ENCODE results near the gene PEX13. TPM values are rescaled to one million over a fixed set of nuclear protein-coding genes. Genes with fewer than 3 reads are reported as not detected.
"Not testable (repeated sequence)": the region's sequence is repeated elsewhere in the genome, so short reads cannot be mapped to it uniquely, and the experiment has no call there.

The PEX13 gene
- polyA plus RNA-seq, 4 donors = 10.3 to 28.8 (median 12.1) TPM

GRCh38 chr2:61023670-61024069 is 6.2 kb downstream of the PEX13 start:
- Histone ChIP-seq H3K27me3 (ENCODE audit: control insufficient read depth in 3 of 3, insufficient read depth in 3 of 3, low read length in 3 of 3) (no peaks in the 10 kb centered on the region), H3K4me3 (ENCODE audit: low read depth in 1 of 3, low read length in 3 of 3) (no peak overlapping the region), H3K9me3 (ENCODE audit: control insufficient read depth in 2 of 2, insufficient read depth in 1 of 2, low read depth in 1 of 2, low read length in 1 of 2) (peaks cover 0 to 16% of the 10 kb centered on the region in 2 donors), H3K27ac (ENCODE audit: low read depth in 1 of 3, low read length in 2 of 3) (no peak overlapping the region), H3K36me3 (ENCODE audit: control insufficient read depth in 3 of 3, insufficient read depth in 2 of 3, low read depth in 1 of 3, low read length in 3 of 3) (peaks cover 0 to 42% (median 9%) of the 10 kb centered on the region in 3 donors), H3K4me1 (ENCODE audit: control insufficient read depth in 3 of 3, insufficient read depth in 2 of 3, low read depth in 1 of 3, low read length in 2 of 3) (peaks cover 0 to 3% (median 0%) of the 10 kb centered on the region in 3 donors)
- DNase-seq (no peak), FAIRE-seq (no peak)
- 84 to 96% (median 87%) methylated on average over 4 of the region's 4 CpGs for WGBS, 3 donors

- DNase-seq = no peak
- Histone ChIP-seq H3K4me1 (ENCODE audit: control insufficient read depth in 3 of 3, insufficient read depth in 2 of 3, low read depth in 1 of 3, low read length in 2 of 3) (no peaks in the 10 kb centered on the region), H3K9me3 (ENCODE audit: control insufficient read depth in 2 of 2, insufficient read depth in 1 of 2, low read depth in 1 of 2, low read length in 1 of 2) (peaks cover 1 to 11% of the 10 kb centered on the region in 2 donors), H3K4me3 (ENCODE audit: low read depth in 1 of 3, low read length in 3 of 3) (no peak overlapping the region), H3K36me3 (ENCODE audit: control insufficient read depth in 3 of 3, insufficient read depth in 2 of 3, low read depth in 1 of 3, low read length in 3 of 3) (peaks cover 6 to 38% (median 23%) of the 10 kb centered on the region in 3 donors), H3K27ac (ENCODE audit: low read depth in 1 of 3, low read length in 2 of 3) (no peak overlapping the region), H3K27me3 (ENCODE audit: control insufficient read depth in 3 of 3, insufficient read depth in 3 of 3, low read length in 3 of 3) (no peaks in the 10 kb centered on the region)
- no peak for FAIRE-seq
- WGBS, 3 donors = 95 to 98% (median 97%) methylated on average over 3 of the region's 3 CpGs
These were observed 12.0 kb downstream of the PEX13 start for GRCh38 chr2:61029533-61029932.

- H3K27ac ChIP-seq (ENCODE audit: low read depth in 1 of 3, low read length in 2 of 3); H3K27me3 ChIP-seq (ENCODE audit: control insufficient read depth in 3 of 3, insufficient read depth in 3 of 3, low read length in 3 of 3); H3K4me1 ChIP-seq (ENCODE audit: control insufficient read depth in 3 of 3, insufficient read depth in 2 of 3, low read depth in 1 of 3, low read length in 2 of 3); H3K4me3 ChIP-seq (ENCODE audit: low read depth in 1 of 3, low read length in 3 of 3); DNase-seq; FAIRE-seq: not testable (repeated sequence)
- Histone ChIP-seq H3K36me3 (ENCODE audit: control insufficient read depth in 3 of 3, insufficient read depth in 2 of 3, low read depth in 1 of 3, low read length in 3 of 3) (peaks cover 6 to 31% (median 19%) of the 10 kb centered on the region in 3 donors), H3K9me3 (ENCODE audit: control insufficient read depth in 2 of 2, insufficient read depth in 1 of 2, low read depth in 1 of 2, low read length in 1 of 2) (peaks cover 1 to 23% of the 10 kb centered on the region in 2 donors)
- 94 to 97% (median 97%) methylated on average over 9 of the region's 9 CpGs for WGBS, 3 donors
These were observed 17.1 kb downstream of the PEX13 start for GRCh38 chr2:61034592-61034991.

- WGBS, 3 donors = 96 to 100% (median 98%) methylated on average over 2 of the region's 2 CpGs
- FAIRE-seq; H3K27ac ChIP-seq (ENCODE audit: low read depth in 1 of 3, low read length in 2 of 3); H3K4me1 ChIP-seq (ENCODE audit: control insufficient read depth in 3 of 3, insufficient read depth in 2 of 3, low read depth in 1 of 3, low read length in 2 of 3); H3K27me3 ChIP-seq (ENCODE audit: control insufficient read depth in 3 of 3, insufficient read depth in 3 of 3, low read length in 3 of 3); DNase-seq; H3K4me3 ChIP-seq (ENCODE audit: low read depth in 1 of 3, low read length in 3 of 3): not testable (repeated sequence)
- Histone ChIP-seq H3K9me3 (ENCODE audit: control insufficient read depth in 2 of 2, insufficient read depth in 1 of 2, low read depth in 1 of 2, low read length in 1 of 2) (peaks cover 1 to 23% of the 10 kb centered on the region in 2 donors), H3K36me3 (ENCODE audit: control insufficient read depth in 3 of 3, insufficient read depth in 2 of 3, low read depth in 1 of 3, low read length in 3 of 3) (peaks cover 3 to 24% (median 10%) of the 10 kb centered on the region in 3 donors)
These were observed 19.1 kb downstream of the PEX13 start for GRCh38 chr2:61036643-61037042.

GRCh38 chr2:61042807-61043206 is 25.3 kb downstream of the PEX13 start:
- 76 to 90% (median 85%) methylated on average over 3 of the region's 3 CpGs for WGBS, 3 donors

GRCh38 chr2:61044636-61045035 is 27.1 kb downstream of the PEX13 start:
- Histone ChIP-seq H3K27me3 (ENCODE audit: control insufficient read depth in 3 of 3, insufficient read depth in 3 of 3, low read length in 3 of 3) (no peaks in the 10 kb centered on the region), H3K9me3 (ENCODE audit: control insufficient read depth in 2 of 2, insufficient read depth in 1 of 2, low read depth in 1 of 2, low read length in 1 of 2) (no peaks in the 10 kb centered on the region), H3K4me1 (ENCODE audit: control insufficient read depth in 3 of 3, insufficient read depth in 2 of 3, low read depth in 1 of 3, low read length in 2 of 3) (no peaks in the 10 kb centered on the region), H3K27ac (ENCODE audit: low read depth in 1 of 3, low read length in 2 of 3) (no peak overlapping the region), H3K4me3 (ENCODE audit: low read depth in 1 of 3, low read length in 3 of 3) (no peak overlapping the region), H3K36me3 (ENCODE audit: control insufficient read depth in 3 of 3, insufficient read depth in 2 of 3, low read depth in 1 of 3, low read length in 3 of 3) (peaks cover 3 to 19% (median 6%) of the 10 kb centered on the region in 3 donors)
- 71 to 81% (median 72%) methylated on average over 4 of the region's 4 CpGs for WGBS, 3 donors
- DNase-seq = no peak
- FAIRE-seq = no peak

More at GRCh38 chr2:61042807-61043206, 25.3 kb downstream of the PEX13 start:
- H3K9me3 ChIP-seq (ENCODE audit: control insufficient read depth in 2 of 2, insufficient read depth in 1 of 2, low read depth in 1 of 2, low read length in 1 of 2) = no peaks in the 10 kb centered on the region
- H3K36me3 ChIP-seq (ENCODE audit: control insufficient read depth in 3 of 3, insufficient read depth in 2 of 3, low read depth in 1 of 3, low read length in 3 of 3) = peaks cover 2 to 12% (median 3%) of the 10 kb centered on the region in 3 donors
- H3K27ac ChIP-seq (ENCODE audit: low read depth in 1 of 3, low read length in 2 of 3) = no peak overlapping the region
- FAIRE-seq = no peak
- H3K4me1 ChIP-seq (ENCODE audit: control insufficient read depth in 3 of 3, insufficient read depth in 2 of 3, low read depth in 1 of 3, low read length in 2 of 3) = no peaks in the 10 kb centered on the region
- no peaks in the 10 kb centered on the region for H3K27me3 ChIP-seq (ENCODE audit: control insufficient read depth in 3 of 3, insufficient read depth in 3 of 3, low read length in 3 of 3)
- no peak for DNase-seq
- H3K4me3 ChIP-seq (ENCODE audit: low read depth in 1 of 3, low read length in 3 of 3) = no peak overlapping the region

- Histone ChIP-seq H3K27me3 (ENCODE audit: control insufficient read depth in 3 of 3, insufficient read depth in 3 of 3, low read length in 3 of 3) (no peaks in the 10 kb centered on the region), H3K4me3 (ENCODE audit: low read depth in 1 of 3, low read length in 3 of 3) (no peak overlapping the region), H3K36me3 (ENCODE audit: control insufficient read depth in 3 of 3, insufficient read depth in 2 of 3, low read depth in 1 of 3, low read length in 3 of 3) (peaks cover 3 to 19% (median 6%) of the 10 kb centered on the region in 3 donors), H3K4me1 (ENCODE audit: control insufficient read depth in 3 of 3, insufficient read depth in 2 of 3, low read depth in 1 of 3, low read length in 2 of 3) (no peaks in the 10 kb centered on the region), H3K9me3 (ENCODE audit: control insufficient read depth in 2 of 2, insufficient read depth in 1 of 2, low read depth in 1 of 2, low read length in 1 of 2) (no peaks in the 10 kb centered on the region), H3K27ac (ENCODE audit: low read depth in 1 of 3, low read length in 2 of 3) (no peak overlapping the region)
- no peak for FAIRE-seq
- 72 to 92% (median 90%) methylated on average over 2 of the region's 2 CpGs for WGBS, 3 donors
- DNase-seq = no peak
These were observed 27.7 kb downstream of the PEX13 start for GRCh38 chr2:61045226-61045625.

GRCh38 chr2:61045999-61046398 is 28.5 kb downstream of the PEX13 start:
- 51 to 73% (median 70%) methylated on average over 4 of the region's 4 CpGs for WGBS, 3 donors
- Histone ChIP-seq H3K4me1 (ENCODE audit: control insufficient read depth in 3 of 3, insufficient read depth in 2 of 3, low read depth in 1 of 3, low read length in 2 of 3) (no peaks in the 10 kb centered on the region), H3K4me3 (ENCODE audit: low read depth in 1 of 3, low read length in 3 of 3) (no peak overlapping the region), H3K27ac (ENCODE audit: low read depth in 1 of 3, low read length in 2 of 3) (no peak overlapping the region), H3K36me3 (ENCODE audit: control insufficient read depth in 3 of 3, insufficient read depth in 2 of 3, low read depth in 1 of 3, low read length in 3 of 3) (peaks cover 3 to 21% (median 6%) of the 10 kb centered on the region in 3 donors), H3K27me3 (ENCODE audit: control insufficient read depth in 3 of 3, insufficient read depth in 3 of 3, low read length in 3 of 3) (no peaks in the 10 kb centered on the region), H3K9me3 (ENCODE audit: control insufficient read depth in 2 of 2, insufficient read depth in 1 of 2, low read depth in 1 of 2, low read length in 1 of 2) (no peaks in the 10 kb centered on the region)
- DNase-seq (no peak), FAIRE-seq (peak; percentile 55)

GRCh38 chr2:61055557-61055956 is 38.0 kb downstream of the PEX13 start:
- FAIRE-seq (no peak), DNase-seq (no peak)
- Histone ChIP-seq H3K4me1 (ENCODE audit: control insufficient read depth in 3 of 3, insufficient read depth in 2 of 3, low read depth in 1 of 3, low read length in 2 of 3) (no peaks in the 10 kb centered on the region), H3K27ac (ENCODE audit: low read depth in 1 of 3, low read length in 2 of 3) (peak overlapping the region in 1 of 3 donors; percentile 34), H3K4me3 (ENCODE audit: low read depth in 1 of 3, low read length in 3 of 3) (no peak overlapping the region), H3K9me3 (ENCODE audit: control insufficient read depth in 2 of 2, insufficient read depth in 1 of 2, low read depth in 1 of 2, low read length in 1 of 2) (no peaks in the 10 kb centered on the region), H3K36me3 (ENCODE audit: control insufficient read depth in 3 of 3, insufficient read depth in 2 of 3, low read depth in 1 of 3, low read length in 3 of 3) (peaks cover 0 to 23% (median 1%) of the 10 kb centered on the region in 3 donors), H3K27me3 (ENCODE audit: control insufficient read depth in 3 of 3, insufficient read depth in 3 of 3, low read length in 3 of 3) (no peaks in the 10 kb centered on the region)
- WGBS, 3 donors = 57 to 70% (median 67%) methylated on average over 2 of the region's 2 CpGs

Measured in small intestine (tissue), 7 donors.